ENCODE measurements around the gene CMBL. TPM values are rescaled to one million over a fixed set of nuclear protein-coding genes. Genes with fewer than 3 reads are reported as not detected.
"Not testable (repeated sequence)": the region's sequence is repeated elsewhere in the genome, so short reads cannot be mapped to it uniquely, and the experiment has no call there.

The CMBL gene
- total and polyA plus RNA-seq, 8 donors, result 6.2 to 20.3 (median 11.6) TPM

GRCh38 chr5:10248378-10249260, 59.1 kb downstream of the CMBL start:
- no peak for FAIRE-seq
- no peaks in the 10 kb centered on the region for H3K27me3 ChIP-seq
- TF ChIP-seq CTCF (IDR thresholded peaks at IDR 0.05), result no peak
- H3K4me3 ChIP-seq, result peak overlapping the region; percentile 76 to 97 (median 88)
- peak overlapping the region; percentile 85 to 98 (median 94) for H3K27ac ChIP-seq
- H3K36me3 ChIP-seq, result no peaks in the 10 kb centered on the region
- no peaks in the 10 kb centered on the region for H3K9me3 ChIP-seq
- peak in 1 of 4 donors; percentile 0 for ATAC-seq
- DNase-seq, result peak in 1 of 6 donors; percentile 34
- intact Hi-C loops (cut with DNase I), result no loop called here
- 50 to 55% methylated on average over 29 of the region's 29 CpGs for WGBS, 2 donors
- peaks cover 11 to 19% (median 15%) of the 10 kb centered on the region in 3 donors for H3K4me1 ChIP-seq

GRCh38 chr5:10247217-10247616, 60.5 kb downstream of the CMBL start:
- 92% methylated on average over 4 of the region's 4 CpGs for WGBS, 2 donors
- DNase-seq; intact Hi-C loops (cut with DNase I); H3K9me3 ChIP-seq; H3K36me3 ChIP-seq; H3K27me3 ChIP-seq; H3K4me3 ChIP-seq; H3K27ac ChIP-seq; FAIRE-seq; ATAC-seq: not testable (repeated sequence)
- peaks cover 11 to 15% (median 15%) of the 10 kb centered on the region in 3 donors for H3K4me1 ChIP-seq

- Histone ChIP-seq H3K27me3 (no peaks in the 10 kb centered on the region), H3K36me3 (no peaks in the 10 kb centered on the region), H3K27ac (no peak overlapping the region), H3K4me1 (peaks cover 9 to 10% (median 10%) of the 10 kb centered on the region in 3 donors), H3K4me3 (no peak overlapping the region), H3K9me3 (no peaks in the 10 kb centered on the region)
- intact Hi-C loops (cut with DNase I), result no loop called here
- ATAC-seq, result no peak
- TF ChIP-seq CTCF (IDR thresholded peaks at IDR 0.05), result no peak
- no peak for DNase-seq
- WGBS, 2 donors, result 75 to 82% methylated on average over 3 of the region's 3 CpGs
- no peak for FAIRE-seq
Measured at GRCh38 chr5:10246761-10247160, 60.9 kb downstream of the CMBL start.

GRCh38 chr5:10244342-10244944, 63.3 kb downstream of the CMBL start:
- H3K4me3 ChIP-seq, result no peak overlapping the region
- 95 to 97% methylated on average over 10 of the region's 10 CpGs for WGBS, 2 donors
- no peaks in the 10 kb centered on the region for H3K36me3 ChIP-seq
- no peak for FAIRE-seq
- peaks cover 3 to 4% (median 4%) of the 10 kb centered on the region in 3 donors for H3K4me1 ChIP-seq
- DNase-seq, result no peak
- no peak overlapping the region for H3K27ac ChIP-seq
- no peaks in the 10 kb centered on the region for H3K9me3 ChIP-seq
- TF ChIP-seq CTCF (IDR thresholded peaks at IDR 0.05), result no peak
- no peaks in the 10 kb centered on the region for H3K27me3 ChIP-seq
- ATAC-seq, result no peak
- intact Hi-C loops (cut with DNase I), result no loop called here

- TF ChIP-seq CTCF (IDR thresholded peaks at IDR 0.05), result no peak
- intact Hi-C loops (cut with DNase I), result no loop called here
- no peaks in the 10 kb centered on the region for H3K9me3 ChIP-seq
- H3K27me3 ChIP-seq, result no peaks in the 10 kb centered on the region
- ATAC-seq, result no peak
- H3K4me1 ChIP-seq, result peaks cover under 1 to 4% (median 1%) of the 10 kb centered on the region in 3 donors
- peaks cover 0 to 4% (median 0%) of the 10 kb centered on the region in 3 donors for H3K36me3 ChIP-seq
- DNase-seq, result no peak
- no peak overlapping the region for H3K4me3 ChIP-seq
- FAIRE-seq, result no peak
- WGBS, 2 donors, result 78 to 86% methylated on average over 1 of the region's 1 CpG
- no peak overlapping the region for H3K27ac ChIP-seq
Measured at GRCh38 chr5:10243660-10244240, 64.0 kb downstream of the CMBL start.

Measured in pancreas (tissue), 10 donors.